Body of pancreas (tissue), 4 donors: Measurements from ENCODE around the gene TM9SF4. TPM values are rescaled to one million over a fixed set of nuclear protein-coding genes. Genes with fewer than 3 reads are reported as not detected.
"Not testable (repeated sequence)": the region's sequence is repeated elsewhere in the genome, so short reads cannot be mapped to it uniquely, and the experiment has no call there.

ENCODE experiments used
- ATAC-seq: fragments of 150-250 bp; one replicate; pipeline ENCODE4 v1.9.1; 2016
- DNase-seq, 4 donors: peaks; one replicate each; pipeline ENCODE4 v3.0.0-alpha.2; 2019
- H3K27ac ChIP-seq, 4 donors: fragments of 200-600 bp; sonication (generic); 1 replicate in 3 of 4; 2 replicates in 1 of 4; pipeline versions ENCODE4 v1.5.1 to v1.6.1; 2016 to 2019; ENCODE audit warnings: mild to moderate bottlenecking in 1 of 4, mixed read lengths in 1 of 4, moderate library complexity in 1 of 4
- H3K27me3 ChIP-seq, 2 donors: fragments of 200-600 bp; sonication (generic); one replicate each; pipeline ENCODE4 v1.6.0; 2016; ENCODE audit warnings: mild to moderate bottlenecking in 1 of 2
- H3K36me3 ChIP-seq, 2 donors: fragments of 200-600 bp; sonication (generic); replicated peaks in 1 of 2; 2 replicates each; pipeline ENCODE4 v1.5.1; 2016; ENCODE audit warnings: low read depth in 2 of 2; ENCODE audit not compliant: insufficient read depth in 1 of 2
- H3K4me1 ChIP-seq: fragments of 200-600 bp; sonication (generic); one replicate; pipeline ENCODE4 v1.6.0; 2016
- H3K4me3 ChIP-seq, 2 donors: fragments of 200-600 bp; sonication (generic); 1 replicate in 1 of 2; 2 replicates in 1 of 2; pipeline ENCODE4 v1.5.1; 2016 to 2019
- H3K9me3 ChIP-seq, 3 donors: fragments of 200-600 bp; sonication (generic); 1 replicate in 2 of 3; 2 replicates in 1 of 3; pipeline ENCODE4 v1.5.1; 2016
- POLR2A ChIP-seq, 3 donors: fragments of 450-650 bp; IDR thresholded peaks; one replicate each; pipeline ENCODE4 v1.6.1; 2016; ENCODE audit warnings: antibody characterized with exemption in 3 of 3, mild to moderate bottlenecking in 2 of 3
- WGBS, 2 donors: methylation state at CpG; one replicate each; pipeline ENCODE4 v1.1.5; 2017; 5-methylcytosine and 5-hydroxymethylcytosine counted together
- intact Hi-C: fragments of 100-400 bp; cut with DNase I; formaldehyde crosslinking; loops from one replicate; pipeline ENCODE4 v1.15.1; 2023
- total RNA-seq, 2 donors: library from RNA; depleted of rRNA; stranded (reverse); fragments of >200 nt; gene quantifications; one replicate each; pipeline ENCODE4 v1.1.0, GENCODE V29; 2016
- TF ChIP-seq, protein P1 (sequence below), 7 experiments: fragments of 450-650 bp in 4 of 7; fragments of 200-600 bp in 3 of 7; sonication (generic) in 3 of 7; IDR thresholded peaks; one replicate each; pipeline ENCODE4 v1.5.1; 2016 to 2019; ENCODE audit warnings: antibody characterized with exemption in 7 of 7

Gene TM9SF4
- total RNA-seq, 2 donors from 2014 or later = 16.9 to 27.0 TPM

GRCh38 chr20:32190616-32191415 lies 81.3 kb downstream of the TM9SF4 start:
- no peak for DNase-seq
- no peak for ATAC-seq
- H3K4me3 ChIP-seq = no peak overlapping the region
- peak overlapping the region; percentile 28 to 68 (median 56) for H3K27ac ChIP-seq
- H3K36me3 ChIP-seq = no peaks in the 10 kb centered on the region
- H3K4me1 ChIP-seq = peaks cover 46% of the 10 kb centered on the region
- TF ChIP-seq, protein P1, sequence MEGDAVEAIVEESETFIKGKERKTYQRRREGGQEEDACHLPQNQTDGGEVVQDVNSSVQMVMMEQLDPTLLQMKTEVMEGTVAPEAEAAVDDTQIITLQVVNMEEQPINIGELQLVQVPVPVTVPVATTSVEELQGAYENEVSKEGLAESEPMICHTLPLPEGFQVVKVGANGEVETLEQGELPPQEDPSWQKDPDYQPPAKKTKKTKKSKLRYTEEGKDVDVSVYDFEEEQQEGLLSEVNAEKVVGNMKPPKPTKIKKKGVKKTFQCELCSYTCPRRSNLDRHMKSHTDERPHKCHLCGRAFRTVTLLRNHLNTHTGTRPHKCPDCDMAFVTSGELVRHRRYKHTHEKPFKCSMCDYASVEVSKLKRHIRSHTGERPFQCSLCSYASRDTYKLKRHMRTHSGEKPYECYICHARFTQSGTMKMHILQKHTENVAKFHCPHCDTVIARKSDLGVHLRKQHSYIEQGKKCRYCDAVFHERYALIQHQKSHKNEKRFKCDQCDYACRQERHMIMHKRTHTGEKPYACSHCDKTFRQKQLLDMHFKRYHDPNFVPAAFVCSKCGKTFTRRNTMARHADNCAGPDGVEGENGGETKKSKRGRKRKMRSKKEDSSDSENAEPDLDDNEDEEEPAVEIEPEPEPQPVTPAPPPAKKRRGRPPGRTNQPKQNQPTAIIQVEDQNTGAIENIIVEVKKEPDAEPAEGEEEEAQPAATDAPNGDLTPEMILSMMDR (IDR thresholded peaks at IDR 0.05) = no peak
- TF ChIP-seq POLR2A (IDR thresholded peaks at IDR 0.05) = no peak
- H3K27me3 ChIP-seq = no peaks in the 10 kb centered on the region
- 65 to 78% methylated on average over 13 to 14 of the region's 14 CpGs for WGBS, 2 donors
- H3K9me3 ChIP-seq = no peaks in the 10 kb centered on the region
- intact Hi-C loops = no loop called here

DNA sequence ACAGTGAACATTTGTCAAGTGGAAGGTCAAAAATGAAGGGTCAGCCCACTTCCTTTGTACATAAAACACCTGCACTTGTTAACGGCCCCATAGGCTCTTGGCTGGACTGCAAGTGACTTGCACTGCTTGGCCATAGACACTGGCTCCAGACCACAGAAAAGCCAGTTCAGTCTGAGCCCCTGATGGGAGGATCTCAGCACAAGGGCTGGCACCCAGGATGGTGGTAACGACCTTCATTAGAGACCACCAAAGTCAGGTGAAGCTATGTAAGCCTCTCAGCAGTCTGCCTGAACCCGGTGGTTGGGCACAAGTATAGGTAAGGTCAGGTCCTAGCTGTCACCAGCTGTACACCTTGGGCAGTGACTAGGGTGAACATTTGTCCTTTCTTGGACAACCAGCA lies 81.9 kb downstream of the TM9SF4 start:
- WGBS, 2 donors = 71 to 83% methylated on average over 2 to 3 of the region's 3 CpGs
- Histone ChIP-seq H3K4me1 (peaks cover 50% of the 10 kb centered on the region), H3K36me3 (no peaks in the 10 kb centered on the region), H3K27me3 (no peaks in the 10 kb centered on the region), H3K9me3 (no peaks in the 10 kb centered on the region), H3K27ac (peak overlapping the region in 1 of 4 donors; percentile 67), H3K4me3 (no peak overlapping the region)
- intact Hi-C loops = no loop called here
- TF ChIP-seq, protein P1 (IDR thresholded peaks at IDR 0.05) = no peak
- no peak for TF ChIP-seq POLR2A (IDR thresholded peaks at IDR 0.05)
- DNase-seq (no peak), ATAC-seq (no peak)

DNA sequence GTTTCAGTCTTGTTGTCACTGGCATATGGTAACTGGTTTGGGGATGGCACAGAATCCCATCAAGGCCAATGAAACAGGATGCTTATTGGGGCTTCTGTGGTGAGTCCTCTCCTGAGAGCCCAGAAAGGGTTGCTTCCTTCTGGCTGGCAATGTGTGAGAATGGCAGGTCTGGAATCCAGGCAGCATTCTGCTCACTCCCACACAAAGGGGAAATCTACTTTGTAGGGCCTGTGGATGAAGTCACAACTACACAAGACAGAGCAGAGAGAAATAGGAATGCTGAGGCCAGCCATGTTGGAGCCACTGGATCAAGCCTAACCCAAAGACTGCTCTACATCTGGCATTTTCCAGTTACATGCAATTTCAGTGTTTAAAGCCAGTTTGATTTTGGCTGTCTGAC lies 82.4 kb downstream of the TM9SF4 start:
- Histone ChIP-seq H3K27ac (peak overlapping the region in 1 of 4 donors; percentile 67), H3K27me3 (no peaks in the 10 kb centered on the region), H3K4me3 (no peak overlapping the region), H3K36me3 (no peaks in the 10 kb centered on the region), H3K4me1 (peaks cover 50% of the 10 kb centered on the region), H3K9me3 (no peaks in the 10 kb centered on the region)
- DNase-seq (no peak), ATAC-seq (no peak)
- TF ChIP-seq, protein P1 (IDR thresholded peaks at IDR 0.05) = no peak
- no peak for TF ChIP-seq POLR2A (IDR thresholded peaks at IDR 0.05)
- intact Hi-C loops = no loop called here

DNA sequence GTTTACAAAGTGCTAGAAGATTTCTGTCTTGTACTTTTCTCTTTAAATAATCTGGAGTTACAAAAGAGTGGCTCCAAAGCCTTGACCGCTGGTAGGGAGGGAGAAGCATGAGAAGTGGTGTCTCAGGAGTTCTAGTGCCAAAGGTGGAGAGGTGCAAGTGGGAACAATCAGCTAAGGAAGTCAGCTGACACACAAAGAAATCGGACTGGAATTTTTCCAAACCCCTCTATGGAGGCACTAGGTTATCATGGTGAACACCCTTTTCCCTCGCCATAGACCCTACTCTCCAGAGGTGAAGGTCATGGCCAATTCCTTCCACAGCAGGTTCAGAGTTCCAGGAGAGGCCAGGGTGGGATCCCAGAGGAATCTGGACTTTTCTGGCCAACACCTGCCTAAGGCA lies 83.2 kb downstream of the TM9SF4 start:
- H3K27me3 ChIP-seq = no peaks in the 10 kb centered on the region
- peak overlapping the region in 1 of 4 donors; percentile 41 for H3K27ac ChIP-seq
- WGBS, 2 donors = 23 to 25% methylated on average over 3 of the region's 3 CpGs
- DNase-seq = no peak
- peaks cover 50% of the 10 kb centered on the region for H3K4me1 ChIP-seq
- TF ChIP-seq POLR2A (IDR thresholded peaks at IDR 0.05) = no peak
- TF ChIP-seq, protein P1 (IDR thresholded peaks at IDR 0.05) = no peak
- ATAC-seq = no peak
- H3K9me3 ChIP-seq = no peaks in the 10 kb centered on the region
- H3K36me3 ChIP-seq = peaks cover 0 to 2% of the 10 kb centered on the region in 2 donors
- intact Hi-C loops = no loop called here
- no peak overlapping the region for H3K4me3 ChIP-seq

GRCh38 chr20:32193336-32193735 lies 83.8 kb downstream of the TM9SF4 start:
- intact Hi-C loops, H3K36me3 ChIP-seq, ATAC-seq, H3K9me3 ChIP-seq, H3K27me3 ChIP-seq, H3K4me3 ChIP-seq, DNase-seq: not testable (repeated sequence)
- WGBS, 2 donors = 75 to 77% methylated on average over 5 of the region's 5 CpGs
- Histone ChIP-seq H3K27ac (peak overlapping the region in 1 of 4 donors; percentile 41), H3K4me1 (peaks cover 51% of the 10 kb centered on the region)
